K562 (cell line): ENCODE measurements around the gene WASL. TPM values are rescaled to one million over a fixed set of nuclear protein-coding genes. Genes with fewer than 3 reads are reported as not detected.

ENCODE experiments used
- DACH1 ChIP-seq: fragments of 450-650 bp; IDR thresholded peaks from 2 replicates; pipeline ENCODE4 v1.6.1; 2018; ENCODE audit not compliant: partially characterized antibody
- EZH2 ChIP-seq: IDR thresholded peaks from 2 replicates; pipeline ENCODE4 v1.6.1; 2012; ENCODE audit warnings: low read depth, mild to moderate bottlenecking, inconsistent platforms, low read length, borderline replicate concordance
- ILF3 ChIP-seq: fragments of 450-650 bp; IDR thresholded peaks from 2 replicates; pipeline ENCODE4 v1.6.1; 2018; ENCODE audit warnings: antibody characterized with exemption, mild to moderate bottlenecking, moderate library complexity, borderline replicate concordance
- LARP7 ChIP-seq: fragments of 450-650 bp; IDR thresholded peaks from 2 replicates; pipeline ENCODE4 v1.6.1; 2016
- MAFG ChIP-seq: fragments of 450-650 bp; conservative IDR thresholded peaks from 2 replicates; pipeline ENCODE4 v1.6.1; 2016; ENCODE audit warnings: missing genetic modification characterization, missing compliant biosample characterization
- PCBP1 ChIP-seq: fragments of 200-400 bp; formaldehyde crosslinking; IDR thresholded peaks from 2 replicates; pipeline ENCODE4 v1.6.1; 2018; ENCODE audit warnings: mild to moderate bottlenecking, low read depth, low read length; ENCODE audit not compliant: poor library complexity, severe bottlenecking
- PHF20 ChIP-seq: fragments of 450-650 bp; IDR thresholded peaks from 2 replicates; pipeline ENCODE4 v1.6.1; 2018; ENCODE audit not compliant: partially characterized antibody
- PTBP1 ChIP-seq: fragments of 200-400 bp; formaldehyde crosslinking; IDR thresholded peaks from 2 replicates; pipeline ENCODE4 v1.6.1; 2017; ENCODE audit warnings: low read depth, low read length
- TEAD2 ChIP-seq: fragments of 450-650 bp; IDR thresholded peaks from 2 replicates; pipeline ENCODE4 v1.6.1; 2016; ENCODE audit warnings: missing genetic modification characterization, control low read depth, missing compliant biosample characterization
- ZC3H4 ChIP-seq: sonication (generic); formaldehyde crosslinking; IDR thresholded peaks from 2 replicates; pipeline ENCODE4 v1.9.0; 2021; ENCODE audit warnings: missing genetic modification reagents, borderline replicate concordance
- ZNF212 ChIP-seq: fragments of 450-650 bp; formaldehyde crosslinking; IDR thresholded peaks from 2 replicates; pipeline ENCODE4 v1.4.0; 2020; ENCODE audit warnings: mild to moderate bottlenecking
- ZNF274 ChIP-seq: IDR thresholded peaks from 2 replicates; pipeline ENCODE4 v1.6.1; 2011; ENCODE audit warnings: low read depth, mild to moderate bottlenecking, low read length, moderate library complexity, borderline replicate concordance
- ZNF707 ChIP-seq: fragments of 250-450 bp; sonication (Bioruptor Pico); conservative IDR thresholded peaks from 2 replicates; pipeline ENCODE4 v1.8.0; 2022; ENCODE audit warnings: inconsistent platforms, mild to moderate bottlenecking, moderate library complexity
- polyA plus RNA-seq, 8 experiments: library from polyadenylated mRNA; depleted of rRNA in 4 of 8; stranded (reverse) in 5 of 8; unstranded in 3 of 8; fragments of >200 nt; fragmentation: Nextera tagmentation in 2 of 8; fragmentation: Illumina TruSeq in 1 of 8; extraction: Ambion mirVana in 2 of 8; extraction: Trizol in 1 of 8; gene quantifications; 2 replicates each; pipeline versions ENCODE4 v1.2.1 to v1.2.3, GENCODE V29; 2011 to 2014; ENCODE audit warnings: inconsistent platforms in 1 of 8, missing spikeins in 1 of 8
- total RNA-seq, 7 experiments: library from RNA; depleted of rRNA in 6 of 7; stranded (reverse); fragments of >200 nt in 6 of 7; fragmentation: Illumina TruSeq in 2 of 7; extraction: Trizol in 2 of 7; gene quantifications; 2 replicates each; pipeline versions ENCODE4 v1.2.1 to v1.2.3, GENCODE V29; 2011 to 2021; ENCODE audit warnings: low replicate concordance in 1 of 7
- TF ChIP-seq, protein P1 (sequence below): sonication (generic); formaldehyde crosslinking; IDR thresholded peaks from 2 replicates; pipeline ENCODE4 v1.8.0; 2022; ENCODE audit warnings: mild to moderate bottlenecking, missing genetic modification reagents
- TF ChIP-seq, protein P2 (sequence below): fragments of 450-650 bp; formaldehyde crosslinking; IDR thresholded peaks from 2 replicates; pipeline ENCODE4 v1.4.0; 2022; ENCODE audit warnings: missing genetic modification characterization
- TF ChIP-seq, protein P3 (sequence below): fragments of 250-450 bp; sonication (Bioruptor Pico); IDR thresholded peaks from 2 replicates; pipeline ENCODE4 v1.8.0; 2022; ENCODE audit warnings: moderate library complexity, mild to moderate bottlenecking, inconsistent platforms
- TF ChIP-seq, protein P4 (sequence below): fragments of 250-450 bp; sonication (Bioruptor Pico); IDR thresholded peaks from 2 replicates; pipeline ENCODE4 v1.4.0; 2020
- TF ChIP-seq, protein P5 (sequence below): fragments of 450-650 bp; formaldehyde crosslinking; IDR thresholded peaks from 2 replicates; pipeline ENCODE4 v1.4.0; 2020; ENCODE audit warnings: mild to moderate bottlenecking, moderate library complexity
- TF ChIP-seq, protein P6 (sequence below): fragments of 450-650 bp; IDR thresholded peaks from 2 replicates; pipeline ENCODE4 v1.6.1; 2016; ENCODE audit warnings: antibody characterized with exemption

The WASL gene
- total and polyA plus RNA-seq, 9 of the 15 experiments (the other 6 are each of a cell fraction or from before 2014, with no cell fraction given) = 3.2 to 13.9 (median 8.3) TPM

DNA sequence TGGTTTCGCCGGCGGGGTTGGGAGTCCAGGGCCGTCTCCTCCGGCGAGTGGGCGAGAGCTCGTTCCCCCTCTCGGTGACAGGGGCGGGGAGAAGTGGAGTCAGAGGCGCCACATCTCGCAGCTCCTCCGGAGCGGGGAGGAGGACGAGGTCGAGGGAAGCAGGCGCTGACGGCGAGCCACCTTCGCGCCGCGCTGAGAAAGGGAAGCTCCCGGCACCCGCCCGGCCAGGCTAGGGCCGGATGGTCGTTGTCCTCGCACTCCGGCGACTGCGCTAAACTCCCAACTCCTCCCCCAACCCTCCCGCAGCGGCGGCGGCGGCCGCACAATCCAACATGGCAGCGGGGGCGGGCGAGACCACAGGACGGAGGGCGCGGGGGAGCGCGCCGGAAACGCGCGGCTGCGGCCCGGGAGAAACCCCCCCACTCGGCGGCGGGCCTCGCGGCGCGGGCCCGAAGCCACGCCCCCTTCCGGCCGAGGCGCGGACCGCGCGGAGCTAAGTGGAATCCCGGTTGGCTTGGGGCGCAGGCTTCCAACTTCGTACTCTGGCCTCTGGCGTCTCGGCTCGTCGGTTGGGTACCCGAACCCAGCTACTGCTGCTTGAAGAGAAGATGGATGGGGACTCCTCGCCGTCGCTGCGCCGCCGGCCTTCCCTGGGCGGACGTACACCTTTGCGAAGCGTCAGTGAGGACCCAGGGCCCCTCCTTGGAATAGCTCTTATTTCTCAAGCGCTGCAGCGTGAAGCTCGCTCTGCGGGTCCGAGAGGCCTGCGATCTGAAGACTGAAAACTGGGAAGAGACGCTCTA lies at the start of gene WASL (continued):
- TF ChIP-seq PCBP1 (peak; percentile 99), PTBP1 (0 out of 2 replicates have a peak, but pooled peaks have one; percentile 51), ILF3 (no peak), EZH2 (no peak), LARP7 (peak; percentile 88), TEAD2 (tag) (no peak), PHF20 (no peak), ZNF707 (CRISPR knock-in tag) (no peak), ZNF212 (CRISPR knock-in tag) (0 out of 2 replicates have a peak, but pooled peaks have one; percentile 92), DACH1 (no peak), ZC3H4 (CRISPR knock-in tag) (no peak), ZNF274 (no peak), MAFG (tag) (no peak)
- TF ChIP-seq, protein P1, sequence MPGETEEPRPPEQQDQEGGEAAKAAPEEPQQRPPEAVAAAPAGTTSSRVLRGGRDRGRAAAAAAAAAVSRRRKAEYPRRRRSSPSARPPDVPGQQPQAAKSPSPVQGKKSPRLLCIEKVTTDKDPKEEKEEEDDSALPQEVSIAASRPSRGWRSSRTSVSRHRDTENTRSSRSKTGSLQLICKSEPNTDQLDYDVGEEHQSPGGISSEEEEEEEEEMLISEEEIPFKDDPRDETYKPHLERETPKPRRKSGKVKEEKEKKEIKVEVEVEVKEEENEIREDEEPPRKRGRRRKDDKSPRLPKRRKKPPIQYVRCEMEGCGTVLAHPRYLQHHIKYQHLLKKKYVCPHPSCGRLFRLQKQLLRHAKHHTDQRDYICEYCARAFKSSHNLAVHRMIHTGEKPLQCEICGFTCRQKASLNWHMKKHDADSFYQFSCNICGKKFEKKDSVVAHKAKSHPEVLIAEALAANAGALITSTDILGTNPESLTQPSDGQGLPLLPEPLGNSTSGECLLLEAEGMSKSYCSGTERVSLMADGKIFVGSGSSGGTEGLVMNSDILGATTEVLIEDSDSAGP (CRISPR knock-in tag) = no peak
- TF ChIP-seq, protein P2, sequence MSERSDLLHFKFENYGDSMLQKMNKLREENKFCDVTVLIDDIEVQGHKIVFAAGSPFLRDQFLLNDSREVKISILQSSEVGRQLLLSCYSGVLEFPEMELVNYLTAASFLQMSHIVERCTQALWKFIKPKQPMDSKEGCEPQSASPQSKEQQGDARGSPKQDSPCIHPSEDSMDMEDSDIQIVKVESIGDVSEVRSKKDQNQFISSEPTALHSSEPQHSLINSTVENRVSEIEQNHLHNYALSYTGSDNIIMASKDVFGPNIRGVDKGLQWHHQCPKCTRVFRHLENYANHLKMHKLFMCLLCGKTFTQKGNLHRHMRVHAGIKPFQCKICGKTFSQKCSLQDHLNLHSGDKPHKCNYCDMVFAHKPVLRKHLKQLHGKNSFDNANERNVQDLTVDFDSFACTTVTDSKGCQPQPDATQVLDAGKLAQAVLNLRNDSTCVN (CRISPR knock-in tag) = peak; percentile 90
- TF ChIP-seq, protein P3, sequence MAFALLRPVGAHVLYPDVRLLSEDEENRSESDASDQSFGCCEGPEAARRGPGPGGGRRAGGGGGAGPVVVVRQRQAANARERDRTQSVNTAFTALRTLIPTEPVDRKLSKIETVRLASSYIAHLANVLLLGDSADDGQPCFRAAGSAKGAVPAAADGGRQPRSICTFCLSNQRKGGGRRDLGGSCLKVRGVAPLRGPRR = no peak
- TF ChIP-seq, protein P4, sequence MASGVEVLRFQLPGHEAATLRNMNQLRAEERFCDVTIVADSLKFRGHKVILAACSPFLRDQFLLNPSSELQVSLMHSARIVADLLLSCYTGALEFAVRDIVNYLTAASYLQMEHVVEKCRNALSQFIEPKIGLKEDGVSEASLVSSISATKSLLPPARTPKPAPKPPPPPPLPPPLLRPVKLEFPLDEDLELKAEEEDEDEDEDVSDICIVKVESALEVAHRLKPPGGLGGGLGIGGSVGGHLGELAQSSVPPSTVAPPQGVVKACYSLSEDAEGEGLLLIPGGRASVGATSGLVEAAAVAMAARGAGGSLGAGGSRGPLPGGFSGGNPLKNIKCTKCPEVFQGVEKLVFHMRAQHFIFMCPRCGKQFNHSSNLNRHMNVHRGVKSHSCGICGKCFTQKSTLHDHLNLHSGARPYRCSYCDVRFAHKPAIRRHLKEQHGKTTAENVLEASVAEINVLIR (CRISPR knock-in tag) = peak; percentile 25; the same call in 1 of the 2 replicates
- TF ChIP-seq, protein P5, sequence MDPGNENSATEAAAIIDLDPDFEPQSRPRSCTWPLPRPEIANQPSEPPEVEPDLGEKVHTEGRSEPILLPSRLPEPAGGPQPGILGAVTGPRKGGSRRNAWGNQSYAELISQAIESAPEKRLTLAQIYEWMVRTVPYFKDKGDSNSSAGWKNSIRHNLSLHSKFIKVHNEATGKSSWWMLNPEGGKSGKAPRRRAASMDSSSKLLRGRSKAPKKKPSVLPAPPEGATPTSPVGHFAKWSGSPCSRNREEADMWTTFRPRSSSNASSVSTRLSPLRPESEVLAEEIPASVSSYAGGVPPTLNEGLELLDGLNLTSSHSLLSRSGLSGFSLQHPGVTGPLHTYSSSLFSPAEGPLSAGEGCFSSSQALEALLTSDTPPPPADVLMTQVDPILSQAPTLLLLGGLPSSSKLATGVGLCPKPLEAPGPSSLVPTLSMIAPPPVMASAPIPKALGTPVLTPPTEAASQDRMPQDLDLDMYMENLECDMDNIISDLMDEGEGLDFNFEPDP (CRISPR knock-in tag) = peak; percentile 40; the same call in 1 of the 2 replicates
- TF ChIP-seq, protein P6, sequence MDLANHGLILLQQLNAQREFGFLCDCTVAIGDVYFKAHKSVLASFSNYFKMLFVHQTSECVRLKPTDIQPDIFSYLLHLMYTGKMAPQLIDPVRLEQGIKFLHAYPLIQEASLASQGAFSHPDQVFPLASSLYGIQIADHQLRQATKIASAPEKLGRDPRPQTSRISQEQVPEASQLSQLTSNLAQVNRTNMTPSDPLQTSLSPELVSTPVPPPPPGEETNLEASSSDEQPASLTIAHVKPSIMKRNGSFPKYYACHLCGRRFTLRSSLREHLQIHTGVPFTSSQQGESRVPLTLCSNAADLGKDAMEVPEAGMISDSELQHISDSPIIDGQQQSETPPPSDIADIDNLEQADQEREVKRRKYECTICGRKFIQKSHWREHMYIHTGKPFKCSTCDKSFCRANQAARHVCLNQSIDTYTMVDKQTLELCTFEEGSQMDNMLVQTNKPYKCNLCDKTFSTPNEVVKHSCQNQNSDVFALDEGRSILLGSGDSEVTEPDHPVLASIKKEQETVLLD = peak; percentile 74
